NOMO-1 treated with DMSO at 0.1 percent for 48 hours (cell line): ENCODE measurements around the gene DCAF12.
"Not testable (repeated sequence)": the region's sequence is repeated elsewhere in the genome, so short reads cannot be mapped to it uniquely, and the experiment has no call there.

Experiments
- DNase-seq: peaks from one replicate; lab custom pipeline; 2025; ENCODE audit not compliant: unreplicated experiment; lab: John Stamatoyannopoulos, UW

DCAF12 gene

GRCh38 chr9:34072410-34072809 lies 54.1 kb downstream of the DCAF12 start:
- DNase-seq, result no peak

GRCh38 chr9:34070606-34071324 lies 55.7 kb downstream of the DCAF12 start:
- no peak for DNase-seq

- no peak for DNase-seq
These were observed 56.7 kb downstream of the DCAF12 start for GRCh38 chr9:34069831-34070230.

- DNase-seq, result no peak
These were observed 61.0 kb downstream of the DCAF12 start for GRCh38 chr9:34065541-34065940.

- no peak for DNase-seq
These were observed 66.5 kb downstream of the DCAF12 start for GRCh38 chr9:34059954-34060353.

- no peak for DNase-seq
These were observed 67.2 kb downstream of the DCAF12 start for GRCh38 chr9:34059281-34059680.

- no peak for DNase-seq
These were observed 76.7 kb downstream of the DCAF12 start for GRCh38 chr9:34049630-34050384.

- peak; percentile 98 for DNase-seq
These were observed 77.5 kb downstream of the DCAF12 start, which contains the start of gene UBAP2 for GRCh38 chr9:34048727-34049629. TSS of gene UBAP2 (minus strand) at chr9:34048887. CDS start at chr9:34017148, 31,739 bp downstream.

GRCh38 chr9:34047864-34048726 lies 78.4 kb downstream of the DCAF12 start:
- peak; percentile 86 for DNase-seq

GRCh38 chr9:34046784-34047379 lies 79.6 kb downstream of the DCAF12 start:
- peak; percentile 46 for DNase-seq

- no peak for DNase-seq
These were observed 80.6 kb downstream of the DCAF12 start for GRCh38 chr9:34045903-34046302.

GRCh38 chr9:34042074-34042473 lies 84.4 kb downstream of the DCAF12 start:
- not testable (repeated sequence) for DNase-seq

GRCh38 chr9:34038851-34039250 lies 87.6 kb downstream of the DCAF12 start:
- DNase-seq, result not testable (repeated sequence)

- DNase-seq, result no peak
These were observed 88.9 kb downstream of the DCAF12 start for GRCh38 chr9:34037626-34038025.

GRCh38 chr9:34036625-34037024 lies 89.9 kb downstream of the DCAF12 start:
- no peak for DNase-seq
